GM12801 (cell line): ENCODE results near the gene CSF1.

Experiments used
- CTCF ChIP-seq: IDR thresholded peaks from one replicate; pipeline ENCODE4 v1.5.1; 2011; ENCODE audit warnings: control low read depth; ENCODE audit not compliant: insufficient read length; ENCODE audit errors: extremely low read depth

The CSF1 gene

GRCh38 chr1:109901141-109901523 lies 9.5 kb upstream of the CSF1 start:
- no peak for TF ChIP-seq CTCF

- TF ChIP-seq CTCF = no peak
These were observed 9.0 kb upstream of the CSF1 start for GRCh38 chr1:109901524-109902145.

- no peak for TF ChIP-seq CTCF
These were observed 8.3 kb upstream of the CSF1 start for GRCh38 chr1:109902204-109902985.

DNA sequence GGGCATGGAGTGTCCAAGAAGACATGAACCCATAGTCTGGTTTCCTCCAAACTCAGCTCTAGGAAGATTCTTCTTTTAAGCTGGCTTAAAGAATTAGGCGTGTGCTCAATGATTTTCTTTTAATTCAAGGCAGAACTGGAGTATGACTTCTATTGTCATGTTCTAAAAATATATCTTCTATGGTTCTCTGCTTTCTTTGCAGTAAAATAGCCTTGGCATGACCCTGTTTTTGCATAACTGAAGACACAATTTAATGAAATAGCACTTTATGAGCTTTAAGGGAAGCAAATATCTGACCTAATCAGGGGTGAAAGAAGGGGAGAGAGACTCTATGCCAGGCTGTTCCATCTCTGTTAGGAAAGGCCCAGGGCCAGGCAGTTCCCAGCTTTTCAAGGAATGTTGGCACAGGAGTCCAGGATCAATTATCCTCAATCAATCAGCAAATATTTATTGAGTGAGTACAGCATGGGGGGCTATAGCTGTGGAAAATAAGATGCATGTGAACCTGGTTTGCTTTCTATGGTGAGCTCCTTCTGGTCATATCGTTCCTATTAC lies 7.2 kb upstream of the CSF1 start:
- TF ChIP-seq CTCF = no peak

DNA sequence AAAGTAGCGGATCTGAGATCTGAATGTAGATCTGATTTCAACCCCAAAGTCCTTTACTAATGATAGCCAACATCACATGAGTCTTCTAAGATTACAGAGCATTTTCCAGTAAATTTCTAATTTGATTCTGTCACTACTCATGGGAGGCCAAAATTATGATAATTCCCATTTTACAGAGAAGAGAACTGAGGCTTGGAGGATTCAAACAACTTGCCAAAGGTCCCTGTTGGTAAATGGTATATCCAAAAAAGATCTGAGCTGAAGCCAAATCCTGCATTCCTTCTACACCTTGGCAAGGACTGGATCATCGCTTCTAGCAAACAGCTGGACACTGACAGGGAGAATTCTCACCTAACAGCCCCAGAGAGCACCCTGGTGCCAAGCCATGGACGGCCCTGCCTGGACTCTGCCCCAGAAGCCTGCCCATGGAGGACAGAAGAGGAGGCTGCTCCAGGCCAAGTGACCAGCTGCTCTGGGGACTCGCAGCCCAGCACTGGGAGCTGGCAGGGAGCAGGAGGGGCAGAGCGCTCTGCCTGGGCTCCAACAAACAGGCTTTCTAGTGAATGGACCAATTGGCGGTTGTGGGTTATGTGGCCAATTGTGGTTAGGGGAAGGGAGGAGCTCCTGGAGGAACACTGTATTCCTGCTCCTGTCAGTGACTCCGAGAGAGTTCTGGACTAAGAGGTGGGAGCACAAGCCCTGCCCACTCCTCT lies 6.4 kb upstream of the CSF1 start:
- TF ChIP-seq CTCF = no peak

DNA sequence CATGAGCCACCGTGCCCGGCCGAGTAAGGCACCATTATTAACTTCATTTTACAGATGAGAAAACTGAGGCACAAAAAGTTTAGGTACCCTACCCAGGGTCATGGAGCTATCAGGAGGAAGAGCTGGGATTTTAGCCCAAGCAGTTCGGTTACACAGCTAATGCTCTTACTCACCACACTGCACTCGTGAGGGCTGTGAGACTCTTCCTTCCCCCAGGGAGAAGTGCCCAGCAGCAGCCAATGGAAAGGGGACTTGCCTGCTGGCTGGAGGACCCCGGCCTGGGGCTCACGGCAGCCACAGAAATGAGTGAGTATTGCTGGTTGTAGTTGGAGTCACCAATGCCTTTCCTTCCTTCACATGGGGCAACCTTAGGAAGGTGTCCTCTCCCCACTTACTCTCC lies 5.2 kb upstream of the CSF1 start:
- no peak for TF ChIP-seq CTCF

DNA sequence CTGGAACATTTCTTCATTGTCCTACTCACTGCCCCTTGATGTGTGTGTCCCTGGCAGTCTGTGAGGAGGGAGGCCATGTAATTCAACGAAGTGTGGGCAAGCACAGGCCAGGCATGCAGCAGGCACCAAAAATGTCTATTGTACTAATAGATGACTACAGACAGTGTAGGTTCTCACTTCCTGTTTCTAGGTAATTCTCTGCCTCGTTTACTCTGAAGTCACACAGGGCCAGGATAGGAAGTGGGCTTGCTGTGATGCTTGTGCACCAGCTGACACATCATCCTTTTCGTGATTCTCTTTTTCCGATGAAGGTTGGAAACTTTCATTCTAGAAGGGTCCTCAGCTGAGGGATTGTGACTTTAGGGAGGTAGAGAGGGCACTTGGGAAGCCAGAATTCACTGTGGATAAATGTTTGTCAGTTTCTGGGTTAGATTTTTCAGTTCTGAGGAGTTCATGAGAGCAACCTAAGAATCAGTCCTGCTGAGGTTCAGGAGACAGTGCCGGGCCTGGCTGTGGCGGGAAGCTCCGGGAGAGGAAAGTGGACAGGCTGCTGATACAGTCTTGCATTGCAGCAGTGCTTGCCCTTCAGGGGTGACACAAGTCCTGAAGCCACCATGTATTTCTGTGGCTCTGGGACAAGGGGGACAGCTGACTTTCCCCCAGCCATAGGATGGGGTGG lies 4.3 kb upstream of the CSF1 start:
- TF ChIP-seq CTCF = no peak
